HepG2 (cell line): ENCODE results near the gene CDK2AP2. TPM values are rescaled to one million over a fixed set of nuclear protein-coding genes. Genes with fewer than 3 reads are reported as not detected.

Source experiments
- ATM ChIP-seq: fragments of 450-650 bp; IDR thresholded peaks from 2 replicates; pipeline ENCODE4 v1.7.1; 2017; ENCODE audit warnings: mild to moderate bottlenecking, borderline replicate concordance
- DNMT3B ChIP-seq: conservative IDR thresholded peaks from 2 replicates; pipeline ENCODE4 v1.6.1; 2016; ENCODE audit warnings: missing biosample characterization, control low read depth
- HHEX ChIP-seq: IDR thresholded peaks from 2 replicates; pipeline ENCODE4 v1.6.1; 2016; ENCODE audit warnings: control low read depth
- KDM5A ChIP-seq: fragments of 200-600 bp; sonication (generic); IDR thresholded peaks from 2 replicates; pipeline ENCODE4 v1.7.0; 2018; ENCODE audit warnings: antibody characterized with exemption, mild to moderate bottlenecking, low read length, borderline replicate concordance
- MZF1 ChIP-seq: sonication (generic); formaldehyde crosslinking; IDR thresholded peaks from 2 replicates; pipeline ENCODE4 v1.8.1; 2023; ENCODE audit warnings: mild to moderate bottlenecking, missing genetic modification reagents, borderline replicate concordance
- NCOA5 ChIP-seq: sonication (generic); formaldehyde crosslinking; IDR thresholded peaks from 2 replicates; pipeline ENCODE4 v1.4.0; 2020; ENCODE audit warnings: missing genetic modification reagents
- NFATC3 ChIP-seq: sonication (generic); formaldehyde crosslinking; IDR thresholded peaks from 2 replicates; pipeline ENCODE4 v1.5.1; 2020; ENCODE audit warnings: mild to moderate bottlenecking, missing genetic modification reagents
- NR2F6 ChIP-seq, 2 experiments: IDR thresholded peaks; 2 replicates each; pipeline ENCODE4 v1.6.1; 2016; ENCODE audit warnings: antibody characterized with exemption in 1 of 2, mild to moderate bottlenecking in 1 of 2
- PAWR ChIP-seq: sonication (generic); formaldehyde crosslinking; IDR thresholded peaks from 2 replicates; pipeline ENCODE4 v1.4.0; 2020; ENCODE audit warnings: missing genetic modification reagents, mild to moderate bottlenecking, borderline replicate concordance
- RCOR2 ChIP-seq: IDR thresholded peaks from 2 replicates; pipeline ENCODE4 v1.6.1; 2016; ENCODE audit warnings: missing biosample characterization, missing genetic modification reagents
- SMAD1 ChIP-seq: sonication (generic); formaldehyde crosslinking; IDR thresholded peaks from 2 replicates; pipeline ENCODE4 v1.4.0; 2020; ENCODE audit warnings: missing genetic modification reagents, low read depth, mild to moderate bottlenecking, borderline replicate concordance
- ZFP62 ChIP-seq: sonication (generic); formaldehyde crosslinking; IDR thresholded peaks from 2 replicates; pipeline ENCODE4 v1.4.0; 2020; ENCODE audit warnings: missing genetic modification reagents
- ZNF775 ChIP-seq: sonication (generic); formaldehyde crosslinking; IDR thresholded peaks from 2 replicates; pipeline ENCODE4 v1.4.0; 2020; ENCODE audit warnings: missing genetic modification reagents, mild to moderate bottlenecking, moderate library complexity, borderline replicate concordance
- polyA plus RNA-seq, 8 experiments: library from polyadenylated mRNA; depleted of rRNA in 3 of 8; stranded (reverse) in 7 of 8; unstranded in 1 of 8; fragments of >200 nt; fragmentation: Illumina TruSeq in 4 of 8; extraction: Trizol in 4 of 8; gene quantifications; 2 replicates each; pipeline versions ENCODE4 v1.2.1 to v1.2.3, GENCODE V29; 2011 to 2016; ENCODE audit warnings: low read depth in 4 of 8, missing spikeins in 1 of 8, mixed read lengths in 1 of 8; ENCODE audit not compliant: insufficient read depth in 1 of 8
- total RNA-seq, 5 experiments: library from RNA; depleted of rRNA; stranded (reverse); fragments of >200 nt; fragmentation: Illumina TruSeq; extraction: Trizol; gene quantifications; 2 replicates each; pipeline ENCODE4 v1.2.3, GENCODE V29; 2016; ENCODE audit warnings: low read depth in 1 of 5
- TF ChIP-seq, protein P1 (sequence below): sonication (generic); formaldehyde crosslinking; IDR thresholded peaks from 2 replicates; pipeline ENCODE4 v1.4.0; 2020; ENCODE audit warnings: missing genetic modification reagents
- TF ChIP-seq, protein P2 (sequence below): sonication (generic); formaldehyde crosslinking; IDR thresholded peaks from 2 replicates; pipeline ENCODE4 v1.8.1; 2023; ENCODE audit warnings: missing genetic modification reagents, inconsistent platforms, borderline replicate concordance
- TF ChIP-seq, protein P3 (sequence below): sonication (generic); formaldehyde crosslinking; IDR thresholded peaks from 2 replicates; pipeline ENCODE4 v1.5.0; 2020; ENCODE audit warnings: mild to moderate bottlenecking, missing genetic modification reagents, borderline replicate concordance
- TF ChIP-seq, protein P4 (sequence below): IDR thresholded peaks from 2 replicates; pipeline ENCODE4 v1.4.0; 2020; ENCODE audit warnings: mild to moderate bottlenecking, missing genetic modification reagents

CDK2AP2 gene
- total and polyA plus RNA-seq, 2 of the 13 experiments (the other 11 are each of a cell fraction or from before 2014, with no cell fraction given), result 15.0 to 23.2 TPM

DNA sequence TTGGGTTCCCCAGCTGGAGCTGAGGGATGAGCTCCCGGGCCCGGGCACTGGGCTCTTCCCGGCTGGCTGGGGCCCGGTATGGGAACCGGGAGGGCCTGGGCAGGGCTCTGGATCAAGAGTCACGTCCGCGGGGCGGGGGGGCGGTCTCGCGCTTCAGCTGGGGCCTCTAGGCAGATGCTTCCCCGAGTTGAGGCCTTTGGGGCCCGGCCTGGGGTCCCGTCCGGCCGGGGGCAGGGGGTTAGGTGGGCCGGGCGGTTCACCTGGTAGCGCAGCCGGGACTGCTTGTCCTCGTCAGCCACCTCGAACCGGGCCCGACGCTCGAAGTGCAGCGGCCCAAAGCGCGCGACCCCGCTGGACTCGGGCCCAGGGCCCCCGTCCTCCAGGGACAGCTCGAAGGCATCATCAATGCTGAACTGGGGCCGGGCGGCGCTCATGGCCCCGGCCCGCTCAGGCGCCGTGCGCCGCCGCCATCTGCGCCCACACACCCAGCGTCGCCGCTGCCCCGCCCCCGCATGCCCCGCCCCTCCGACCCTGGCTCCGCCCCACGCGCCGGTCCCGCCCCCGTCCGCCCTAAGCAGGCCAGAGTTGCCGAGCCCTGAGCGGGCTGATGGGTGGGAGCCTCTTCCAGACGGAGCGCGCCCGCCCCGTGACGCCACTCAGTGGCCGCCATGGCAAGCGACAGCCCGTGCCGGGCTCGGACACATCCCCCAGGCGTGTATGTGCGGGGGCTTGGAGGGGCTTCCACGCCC lies 39.0 kb downstream of the CDK2AP2 start, which contains the start of gene TMEM134 (continued):
- TF ChIP-seq, protein P1, sequence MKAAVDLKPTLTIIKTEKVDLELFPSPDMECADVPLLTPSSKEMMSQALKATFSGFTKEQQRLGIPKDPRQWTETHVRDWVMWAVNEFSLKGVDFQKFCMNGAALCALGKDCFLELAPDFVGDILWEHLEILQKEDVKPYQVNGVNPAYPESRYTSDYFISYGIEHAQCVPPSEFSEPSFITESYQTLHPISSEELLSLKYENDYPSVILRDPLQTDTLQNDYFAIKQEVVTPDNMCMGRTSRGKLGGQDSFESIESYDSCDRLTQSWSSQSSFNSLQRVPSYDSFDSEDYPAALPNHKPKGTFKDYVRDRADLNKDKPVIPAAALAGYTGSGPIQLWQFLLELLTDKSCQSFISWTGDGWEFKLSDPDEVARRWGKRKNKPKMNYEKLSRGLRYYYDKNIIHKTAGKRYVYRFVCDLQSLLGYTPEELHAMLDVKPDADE (CRISPR knock-in tag), result no peak
- TF ChIP-seq NCOA5 (CRISPR knock-in tag) (no peak), KDM5A (peak; percentile 55; the same call in 1 of the 2 replicates), MZF1 (CRISPR knock-in tag) (no peak), HHEX (CRISPR knock-in tag) (no peak), NFATC3 (CRISPR knock-in tag) (no peak), ZNF775 (CRISPR knock-in tag) (no peak), DNMT3B (CRISPR knock-in tag) (no peak), SMAD1 (CRISPR knock-in tag) (no peak; the same call in 1 of the 2 replicates), NR2F6 (IDR thresholded peaks at IDR 0.05) (no peak), NR2F6 (CRISPR knock-in tag; IDR thresholded peaks at IDR 0.05) (peak; percentile 20; the same call in 1 of the 2 replicates), ATM (no peak), PAWR (no peak), RCOR2 (CRISPR knock-in tag) (no peak), ZFP62 (no peak)
- TF ChIP-seq, protein P2, sequence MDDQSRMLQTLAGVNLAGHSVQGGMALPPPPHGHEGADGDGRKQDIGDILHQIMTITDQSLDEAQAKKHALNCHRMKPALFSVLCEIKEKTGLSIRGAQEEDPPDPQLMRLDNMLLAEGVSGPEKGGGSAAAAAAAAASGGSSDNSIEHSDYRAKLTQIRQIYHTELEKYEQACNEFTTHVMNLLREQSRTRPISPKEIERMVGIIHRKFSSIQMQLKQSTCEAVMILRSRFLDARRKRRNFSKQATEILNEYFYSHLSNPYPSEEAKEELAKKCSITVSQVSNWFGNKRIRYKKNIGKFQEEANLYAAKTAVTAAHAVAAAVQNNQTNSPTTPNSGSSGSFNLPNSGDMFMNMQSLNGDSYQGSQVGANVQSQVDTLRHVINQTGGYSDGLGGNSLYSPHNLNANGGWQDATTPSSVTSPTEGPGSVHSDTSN (CRISPR knock-in tag), result no peak
- TF ChIP-seq, protein P3, sequence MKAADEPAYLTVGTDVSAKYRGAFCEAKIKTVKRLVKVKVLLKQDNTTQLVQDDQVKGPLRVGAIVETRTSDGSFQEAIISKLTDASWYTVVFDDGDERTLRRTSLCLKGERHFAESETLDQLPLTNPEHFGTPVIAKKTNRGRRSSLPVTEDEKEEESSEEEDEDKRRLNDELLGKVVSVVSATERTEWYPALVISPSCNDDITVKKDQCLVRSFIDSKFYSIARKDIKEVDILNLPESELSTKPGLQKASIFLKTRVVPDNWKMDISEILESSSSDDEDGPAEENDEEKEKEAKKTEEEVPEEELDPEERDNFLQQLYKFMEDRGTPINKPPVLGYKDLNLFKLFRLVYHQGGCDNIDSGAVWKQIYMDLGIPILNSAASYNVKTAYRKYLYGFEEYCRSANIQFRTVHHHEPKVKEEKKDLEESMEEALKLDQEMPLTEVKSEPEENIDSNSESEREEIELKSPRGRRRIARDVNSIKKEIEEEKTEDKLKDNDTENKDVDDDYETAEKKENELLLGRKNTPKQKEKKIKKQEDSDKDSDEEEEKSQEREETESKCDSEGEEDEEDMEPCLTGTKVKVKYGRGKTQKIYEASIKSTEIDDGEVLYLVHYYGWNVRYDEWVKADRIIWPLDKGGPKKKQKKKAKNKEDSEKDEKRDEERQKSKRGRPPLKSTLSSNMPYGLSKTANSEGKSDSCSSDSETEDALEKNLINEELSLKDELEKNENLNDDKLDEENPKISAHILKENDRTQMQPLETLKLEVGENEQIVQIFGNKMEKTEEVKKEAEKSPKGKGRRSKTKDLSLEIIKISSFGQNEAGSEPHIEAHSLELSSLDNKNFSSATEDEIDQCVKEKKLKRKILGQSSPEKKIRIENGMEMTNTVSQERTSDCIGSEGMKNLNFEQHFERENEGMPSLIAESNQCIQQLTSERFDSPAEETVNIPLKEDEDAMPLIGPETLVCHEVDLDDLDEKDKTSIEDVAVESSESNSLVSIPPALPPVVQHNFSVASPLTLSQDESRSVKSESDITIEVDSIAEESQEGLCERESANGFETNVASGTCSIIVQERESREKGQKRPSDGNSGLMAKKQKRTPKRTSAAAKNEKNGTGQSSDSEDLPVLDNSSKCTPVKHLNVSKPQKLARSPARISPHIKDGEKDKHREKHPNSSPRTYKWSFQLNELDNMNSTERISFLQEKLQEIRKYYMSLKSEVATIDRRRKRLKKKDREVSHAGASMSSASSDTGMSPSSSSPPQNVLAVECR (CRISPR knock-in tag), result peak; percentile 88
- TF ChIP-seq, protein P4, sequence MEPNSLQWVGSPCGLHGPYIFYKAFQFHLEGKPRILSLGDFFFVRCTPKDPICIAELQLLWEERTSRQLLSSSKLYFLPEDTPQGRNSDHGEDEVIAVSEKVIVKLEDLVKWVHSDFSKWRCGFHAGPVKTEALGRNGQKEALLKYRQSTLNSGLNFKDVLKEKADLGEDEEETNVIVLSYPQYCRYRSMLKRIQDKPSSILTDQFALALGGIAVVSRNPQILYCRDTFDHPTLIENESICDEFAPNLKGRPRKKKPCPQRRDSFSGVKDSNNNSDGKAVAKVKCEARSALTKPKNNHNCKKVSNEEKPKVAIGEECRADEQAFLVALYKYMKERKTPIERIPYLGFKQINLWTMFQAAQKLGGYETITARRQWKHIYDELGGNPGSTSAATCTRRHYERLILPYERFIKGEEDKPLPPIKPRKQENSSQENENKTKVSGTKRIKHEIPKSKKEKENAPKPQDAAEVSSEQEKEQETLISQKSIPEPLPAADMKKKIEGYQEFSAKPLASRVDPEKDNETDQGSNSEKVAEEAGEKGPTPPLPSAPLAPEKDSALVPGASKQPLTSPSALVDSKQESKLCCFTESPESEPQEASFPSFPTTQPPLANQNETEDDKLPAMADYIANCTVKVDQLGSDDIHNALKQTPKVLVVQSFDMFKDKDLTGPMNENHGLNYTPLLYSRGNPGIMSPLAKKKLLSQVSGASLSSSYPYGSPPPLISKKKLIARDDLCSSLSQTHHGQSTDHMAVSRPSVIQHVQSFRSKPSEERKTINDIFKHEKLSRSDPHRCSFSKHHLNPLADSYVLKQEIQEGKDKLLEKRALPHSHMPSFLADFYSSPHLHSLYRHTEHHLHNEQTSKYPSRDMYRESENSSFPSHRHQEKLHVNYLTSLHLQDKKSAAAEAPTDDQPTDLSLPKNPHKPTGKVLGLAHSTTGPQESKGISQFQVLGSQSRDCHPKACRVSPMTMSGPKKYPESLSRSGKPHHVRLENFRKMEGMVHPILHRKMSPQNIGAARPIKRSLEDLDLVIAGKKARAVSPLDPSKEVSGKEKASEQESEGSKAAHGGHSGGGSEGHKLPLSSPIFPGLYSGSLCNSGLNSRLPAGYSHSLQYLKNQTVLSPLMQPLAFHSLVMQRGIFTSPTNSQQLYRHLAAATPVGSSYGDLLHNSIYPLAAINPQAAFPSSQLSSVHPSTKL (CRISPR knock-in tag), result no peak; the same call in none of the 2 replicates
